GM12878 (cell line): Measurements from ENCODE around the gene ZSCAN26. TPM values are rescaled to one million over a fixed set of nuclear protein-coding genes. Genes with fewer than 3 reads are reported as not detected.

Source experiments
- BCL11A ChIP-seq: IDR thresholded peaks from 2 replicates; pipeline ENCODE4 v1.6.1; 2011; ENCODE audit warnings: low read depth, low read length
- E2F8 ChIP-seq: fragments of 450-650 bp; IDR thresholded peaks from 2 replicates; pipeline ENCODE4 v1.6.1; 2018; ENCODE audit warnings: mild to moderate bottlenecking, low read depth, moderate library complexity; ENCODE audit not compliant: partially characterized antibody
- FOS ChIP-seq: IDR thresholded peaks from 3 replicates; pipeline ENCODE4 v1.6.1; 2011; ENCODE audit warnings: borderline replicate concordance; ENCODE audit not compliant: insufficient read length; ENCODE audit errors: extremely low read depth
- HDGF ChIP-seq: fragments of 450-650 bp; IDR thresholded peaks from 2 replicates; pipeline ENCODE4 v1.6.1; 2016; ENCODE audit warnings: antibody characterized with exemption
- MLLT1 ChIP-seq: fragments of 450-650 bp; IDR thresholded peaks from 2 replicates; pipeline ENCODE4 v1.6.1; 2016; ENCODE audit warnings: mild to moderate bottlenecking
- ZBTB4 ChIP-seq: fragments of 450-650 bp; formaldehyde crosslinking; IDR thresholded peaks from 2 replicates; pipeline ENCODE4 v1.4.0; 2022; ENCODE audit warnings: mild to moderate bottlenecking, moderate library complexity
- polyA plus RNA-seq, 11 experiments: library from polyadenylated mRNA; depleted of rRNA in 4 of 11; unstranded in 6 of 11; stranded (reverse) in 5 of 11; fragments of >200 nt; fragmentation: Nextera tagmentation in 4 of 11; fragmentation: Illumina TruSeq in 1 of 11; extraction: Ambion mirVana in 4 of 11; extraction: Trizol in 1 of 11; gene quantifications; 1 replicate in 1 of 11; 2 replicates in 10 of 11; pipeline versions ENCODE4 v1.2.1 to v1.2.3, GENCODE V29; 2011 to 2016; ENCODE audit warnings: inconsistent platforms in 2 of 11, missing spikeins in 2 of 11, low read depth in 1 of 11
- total RNA-seq, 4 experiments: library from RNA; depleted of rRNA in 3 of 4; stranded (reverse); fragments of >200 nt in 3 of 4; fragmentation: Illumina TruSeq in 1 of 4; extraction: Trizol in 1 of 4; gene quantifications; 2 replicates each; pipeline versions ENCODE4 v1.2.1 to v1.2.3, GENCODE V29; 2013 to 2021

The ZSCAN26 gene
- total and polyA plus RNA-seq, 10 of the 15 experiments (the other 5 are each of a cell fraction or from before 2014, with no cell fraction given): 4.5 to 13.3 (median 6.5) TPM

- TF ChIP-seq E2F8 (no peak), BCL11A (no peak), ZBTB4 (no peak), HDGF (no peak), MLLT1 (no peak), FOS (no peak)
Observed at GRCh38 chr6:28257042-28257441, 9.9 kb upstream of the ZSCAN26 start (continued).
